GM18508 (cell line): ENCODE results near the gene CHRNA4.
"Not testable (repeated sequence)": the region's sequence is repeated elsewhere in the genome, so short reads cannot be mapped to it uniquely, and the experiment has no call there.

ENCODE experiments used
- ATAC-seq: cut with Tn5 transposase; IDR thresholded peaks from one replicate; pipeline ENCODE4 v1.9.1; 2021; ENCODE audit warnings: moderate number of reproducible peaks; ENCODE audit not compliant: insufficient read depth, unreplicated experiment

Gene CHRNA4

DNA sequence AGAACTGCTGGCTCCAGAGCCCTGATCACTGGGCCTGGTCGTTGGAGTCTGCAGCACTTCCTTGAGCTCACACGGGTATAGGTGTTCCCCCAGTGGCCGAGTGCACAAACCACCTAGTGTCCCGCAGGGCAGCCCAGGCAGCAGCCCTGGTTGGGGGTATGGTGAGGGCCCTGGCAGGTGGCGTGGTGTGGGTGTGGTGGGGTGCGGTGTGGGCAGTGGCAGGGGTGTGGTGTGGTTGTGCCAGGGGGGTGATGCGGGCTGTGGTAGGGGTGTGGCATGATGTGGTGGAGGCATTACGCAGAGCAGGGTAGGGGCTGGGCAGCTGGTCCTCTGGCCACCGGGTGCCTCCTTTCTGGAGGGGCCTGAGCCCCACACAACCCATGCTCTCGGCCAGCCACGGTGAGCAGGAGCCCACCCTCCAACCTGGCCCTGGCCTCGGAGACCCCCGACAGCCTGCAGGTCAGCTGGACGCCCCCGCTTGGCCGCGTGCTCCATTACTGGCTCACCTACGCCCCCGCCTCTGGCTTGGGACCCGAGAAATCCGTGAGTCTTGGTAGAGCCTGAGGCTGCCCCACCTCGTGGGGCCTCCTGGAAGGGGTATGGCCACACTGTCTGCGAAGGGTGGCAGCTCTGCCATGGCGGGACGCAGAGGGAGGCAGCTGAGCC is 47.7 kb downstream of the CHRNA4 start:
- ATAC-seq: no peak

DNA sequence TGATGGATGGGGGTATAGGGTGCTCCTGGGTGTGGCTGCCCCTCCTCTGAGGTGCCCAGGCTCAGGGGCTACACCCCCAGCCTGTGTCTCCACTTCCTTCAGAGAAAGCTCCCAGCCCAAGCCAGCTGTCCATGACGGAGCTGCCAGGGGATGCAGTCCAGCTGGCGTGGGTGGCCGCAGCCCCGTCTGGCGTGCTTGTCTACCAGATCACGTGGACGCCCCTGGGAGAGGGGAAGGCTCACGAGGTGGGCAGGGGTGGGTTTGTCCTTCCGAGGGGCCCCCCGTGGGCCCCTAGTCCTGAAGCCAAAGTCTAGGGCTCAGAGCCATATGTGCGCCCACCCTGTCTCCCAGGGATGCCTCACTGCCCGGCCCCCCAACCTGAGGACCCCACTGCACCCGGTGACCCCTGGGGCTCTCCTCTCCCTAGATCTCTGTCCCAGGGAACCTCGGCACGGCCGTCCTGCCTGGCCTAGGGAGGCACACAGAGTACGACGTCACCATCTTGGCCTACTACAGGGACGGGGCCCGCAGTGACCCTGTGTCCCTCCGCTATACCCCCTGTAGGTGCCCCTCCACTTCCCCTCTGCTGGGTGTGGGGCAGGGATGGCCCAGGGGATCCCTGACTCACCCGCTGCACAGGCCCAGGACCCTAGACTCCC is 48.3 kb downstream of the CHRNA4 start:
- ATAC-seq: no peak

DNA sequence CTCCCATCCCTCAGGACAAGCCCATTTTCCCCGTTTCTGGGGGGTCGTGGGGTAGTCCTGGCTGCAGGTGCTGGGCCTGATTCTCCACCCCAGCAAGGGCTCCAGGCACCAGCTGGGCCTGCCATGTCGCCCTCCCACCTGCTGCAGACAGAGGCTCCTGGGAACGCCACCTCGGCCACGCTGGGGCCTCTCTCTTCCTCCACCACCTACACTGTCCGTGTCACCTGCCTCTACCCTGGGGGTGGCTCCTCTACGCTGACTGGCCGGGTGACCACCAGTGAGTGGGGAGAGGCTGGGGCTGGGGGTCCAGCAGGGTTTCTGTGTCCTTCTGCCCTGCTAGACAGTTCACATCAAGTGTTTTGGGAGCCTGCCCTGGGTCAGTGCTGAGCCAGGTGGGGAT is 48.9 kb downstream of the CHRNA4 start:
- ATAC-seq: no peak

DNA sequence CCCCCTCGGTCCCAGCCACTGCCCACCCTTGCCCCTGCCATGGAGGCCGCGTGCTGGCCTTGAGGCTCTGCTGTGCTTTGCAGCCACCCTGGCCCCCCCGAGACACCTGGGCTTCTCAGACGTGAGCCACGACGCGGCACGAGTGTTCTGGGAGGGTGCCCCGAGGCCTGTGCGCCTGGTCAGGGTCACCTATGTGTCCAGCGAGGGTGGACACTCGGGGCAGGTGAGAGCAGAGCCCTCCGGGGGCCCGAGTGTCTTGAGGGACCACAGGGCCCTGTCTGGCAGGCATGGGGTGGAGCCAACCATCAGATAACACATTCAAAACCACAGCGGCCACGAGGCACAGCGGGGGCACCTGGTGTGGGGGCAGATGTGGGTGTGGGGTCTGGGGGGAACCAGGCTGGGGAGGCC is 49.3 kb downstream of the CHRNA4 start:
- no peak for ATAC-seq

- no peak for ATAC-seq
Measured at GRCh38 chr20:63311186-63311832, 49.8 kb downstream of the CHRNA4 start.

GRCh38 chr20:63310265-63310991 is 50.7 kb downstream of the CHRNA4 start:
- no peak for ATAC-seq

DNA sequence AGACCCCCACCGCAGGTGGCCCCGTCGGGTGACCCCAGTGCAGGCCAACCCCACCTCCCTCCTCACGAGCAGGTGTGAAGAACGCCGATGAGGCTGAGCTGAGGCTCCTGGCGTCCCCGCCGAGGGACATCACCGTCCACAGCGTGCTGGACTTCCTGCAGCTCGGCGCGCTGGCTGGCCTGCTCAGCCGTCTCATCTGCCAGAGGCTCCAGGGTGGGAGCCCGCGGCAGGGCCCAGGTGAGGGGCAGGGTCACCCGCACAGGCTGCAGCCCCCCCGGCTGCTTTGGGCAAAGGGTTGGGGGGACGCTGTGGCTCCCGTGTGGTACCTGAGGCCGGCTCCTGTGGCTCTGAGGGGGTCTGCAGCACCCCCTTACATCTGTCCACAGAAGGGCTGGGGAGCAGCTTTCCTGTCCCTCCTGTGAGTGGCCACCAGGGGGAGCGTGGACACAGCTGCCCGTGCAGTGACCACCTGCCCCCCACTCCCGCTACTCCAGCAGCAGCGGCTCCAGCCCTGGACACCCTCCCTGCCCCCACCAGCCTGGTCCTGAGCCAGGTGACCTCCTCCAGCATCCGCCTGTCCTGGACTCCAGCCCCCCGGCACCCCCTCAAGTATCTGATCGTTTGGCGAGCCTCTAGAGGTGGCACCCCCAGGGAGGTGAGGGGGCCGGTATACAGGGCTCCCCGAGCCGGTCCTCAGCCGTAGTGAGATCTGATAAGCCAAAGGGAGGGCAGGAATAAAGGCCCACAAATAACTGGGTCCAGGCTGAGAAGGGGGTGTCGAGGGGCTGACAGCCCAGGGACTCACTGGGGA is 51.7 kb downstream of the CHRNA4 start:
- no peak for ATAC-seq

DNA sequence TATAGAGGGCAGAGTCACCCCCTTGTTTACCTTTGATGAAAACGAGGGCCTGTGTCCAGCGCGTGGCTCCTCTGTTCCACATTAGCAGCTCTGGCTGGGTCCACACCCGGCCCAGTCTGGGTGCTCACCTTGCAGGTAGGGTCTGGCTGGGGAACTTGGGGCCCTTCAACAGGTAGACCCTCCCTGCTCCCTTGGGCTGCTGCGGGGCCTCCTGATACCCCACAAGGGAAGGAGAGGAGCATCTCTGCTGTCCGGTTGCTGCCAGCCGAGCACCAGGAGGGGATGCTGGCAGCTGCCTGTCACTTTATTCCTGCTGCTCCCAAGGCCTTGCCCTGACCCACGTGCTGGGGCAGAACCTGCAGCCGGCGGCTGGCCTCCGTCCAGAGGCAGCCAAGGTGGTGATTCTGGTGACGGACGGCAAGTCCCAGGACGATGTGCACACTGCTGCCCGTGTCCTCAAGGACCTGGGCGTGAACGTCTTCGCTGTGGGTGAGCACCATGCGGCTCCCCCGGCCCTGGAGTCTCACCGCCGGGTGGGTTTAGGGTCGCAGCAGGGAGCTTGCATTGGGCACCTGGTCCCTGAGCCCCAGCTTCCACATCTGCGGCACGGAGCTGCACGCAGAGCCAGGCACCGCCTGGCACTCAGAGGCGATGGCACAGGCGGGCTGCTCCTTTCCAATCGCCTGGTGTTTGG is 52.8 kb downstream of the CHRNA4 start:
- ATAC-seq: no peak

DNA sequence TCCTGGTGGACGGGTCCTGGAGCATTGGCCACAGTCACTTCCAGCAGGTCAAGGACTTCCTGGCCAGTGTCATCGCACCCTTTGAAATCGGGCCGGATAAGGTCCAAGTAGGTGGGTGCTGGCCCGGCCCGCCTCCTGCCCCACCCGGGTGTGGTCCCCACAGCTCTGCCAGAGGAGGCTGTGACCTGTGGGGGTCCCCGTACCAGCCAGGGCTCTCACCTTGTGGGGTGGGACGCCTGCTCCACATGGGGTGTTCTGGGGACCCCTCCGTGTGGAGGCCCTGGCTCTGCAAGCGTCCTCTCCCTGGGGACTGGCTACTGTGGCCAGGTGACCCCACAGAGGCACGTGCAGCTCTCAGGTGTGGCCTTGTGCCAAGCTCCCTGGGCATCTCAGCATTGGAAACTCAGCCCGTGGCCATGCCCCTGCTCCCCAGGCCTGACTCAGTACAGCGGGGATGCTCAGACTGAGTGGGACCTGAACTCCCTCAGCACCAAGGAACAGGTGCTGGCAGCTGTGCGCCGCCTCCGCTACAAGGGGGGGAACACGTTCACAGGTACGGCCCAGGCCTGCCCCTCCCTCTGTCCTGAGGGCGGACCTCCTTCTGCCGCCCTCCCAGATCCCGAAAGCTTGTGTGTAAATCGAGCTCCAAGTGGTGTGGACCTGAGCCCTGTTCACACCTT is 53.5 kb downstream of the CHRNA4 start:
- no peak for ATAC-seq

- ATAC-seq: no peak
Measured at GRCh38 chr20:63306673-63307537, 54.2 kb downstream of the CHRNA4 start.

DNA sequence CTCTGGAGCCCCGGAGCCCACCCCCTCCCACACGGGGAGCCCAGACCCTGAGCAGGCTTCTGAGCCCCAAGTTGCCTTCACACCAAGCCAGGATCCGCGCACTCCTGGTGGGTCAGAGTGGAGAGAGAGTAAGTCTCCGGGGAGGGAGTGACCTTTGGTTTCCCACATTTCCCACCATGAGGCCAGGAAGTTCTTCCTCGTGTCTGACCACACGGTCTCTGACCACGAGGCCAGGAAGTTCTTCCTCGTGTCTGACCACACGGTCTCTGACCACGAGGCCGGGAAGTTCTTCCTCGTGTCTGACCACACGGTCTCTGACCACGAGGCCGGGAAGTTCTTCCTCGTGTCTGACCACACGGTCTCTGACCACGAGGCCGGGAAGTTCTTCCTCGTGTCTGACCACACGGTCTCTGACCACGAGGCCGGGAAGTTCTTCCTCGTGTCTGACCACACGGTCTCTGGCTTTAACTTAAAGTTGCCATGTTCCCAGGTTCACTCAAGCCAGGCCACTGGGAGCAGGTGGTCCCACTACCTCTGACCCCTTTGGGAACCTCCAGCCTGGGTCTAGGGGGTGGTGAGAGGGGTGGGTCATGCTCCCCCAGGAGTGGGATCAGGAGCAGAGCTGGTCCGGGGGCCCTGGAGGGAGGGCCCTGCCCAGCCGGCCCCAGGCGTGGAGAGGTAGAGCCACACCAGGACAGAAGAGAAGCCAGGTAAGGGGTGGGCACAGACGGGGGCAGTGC is 55.0 kb downstream of the CHRNA4 start:
- ATAC-seq: not testable (repeated sequence)

DNA sequence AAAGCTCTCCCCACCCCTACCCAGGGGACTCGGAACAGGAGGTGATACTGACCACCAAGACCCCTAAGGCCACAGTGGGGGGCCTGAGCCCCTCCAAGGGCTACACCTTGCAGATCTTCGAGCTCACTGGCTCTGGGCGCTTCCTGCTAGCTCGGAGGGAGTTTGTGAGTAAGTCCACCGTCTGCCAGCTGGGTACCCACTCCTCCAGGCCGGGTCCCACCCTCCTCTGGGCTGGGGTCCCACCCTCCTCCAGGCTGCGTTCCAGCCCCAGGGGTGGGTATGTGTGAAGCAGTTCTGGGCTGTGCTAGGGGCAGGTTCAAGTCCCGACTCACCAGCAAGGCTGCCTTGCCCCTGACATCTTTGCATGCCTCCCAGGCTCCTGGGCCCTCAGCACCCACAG is 55.8 kb downstream of the CHRNA4 start:
- no peak for ATAC-seq

DNA sequence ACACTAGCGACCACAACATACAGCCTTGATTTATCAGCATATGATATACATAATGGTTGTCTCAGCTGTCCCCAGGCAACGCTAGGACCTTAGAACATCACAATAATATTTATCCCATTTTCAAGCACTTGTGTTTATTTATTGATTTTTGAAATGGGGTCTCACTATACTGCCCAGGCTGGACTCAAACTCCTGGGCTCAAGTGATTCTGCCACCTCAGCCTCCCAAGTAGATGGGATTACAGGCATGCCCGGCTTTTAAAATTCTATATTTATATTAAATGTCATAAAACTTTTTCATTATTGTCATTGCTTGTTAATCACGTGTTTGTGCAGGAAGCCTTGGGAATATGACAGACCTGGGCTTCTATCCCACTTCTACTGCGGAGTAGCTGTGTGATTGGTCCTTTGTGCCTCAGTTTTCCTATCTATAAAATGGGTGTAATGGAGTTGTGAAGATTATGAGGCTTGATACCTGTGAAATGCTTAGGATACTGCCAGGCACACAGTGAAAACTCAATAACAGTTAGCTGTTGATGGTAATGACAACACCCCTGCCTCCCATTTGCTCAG is 58.0 kb downstream of the CHRNA4 start:
- ATAC-seq: no peak

GRCh38 chr20:63301671-63302070 is 59.5 kb downstream of the CHRNA4 start:
- ATAC-seq: no peak

GRCh38 chr20:63298731-63299312 is 62.3 kb downstream of the CHRNA4 start:
- no peak for ATAC-seq

GRCh38 chr20:63297796-63298572 is 63.2 kb downstream of the CHRNA4 start:
- no peak for ATAC-seq
